GM12892 (cell line): ENCODE data around the gene BCAR1.

ENCODE experiments used
- POLR2A ChIP-seq: IDR thresholded peaks from 2 replicates; pipeline ENCODE4 v1.6.1; 2011; ENCODE audit warnings: low read depth, low read length, control low read depth
- POLR2AphosphoS5 ChIP-seq: IDR thresholded peaks from 2 replicates; pipeline ENCODE4 v1.6.1; 2011; ENCODE audit warnings: low read depth, low read length, control low read depth
- TAF1 ChIP-seq: IDR thresholded peaks from 2 replicates; pipeline ENCODE4 v1.6.1; 2011; ENCODE audit warnings: low read depth, mild to moderate bottlenecking, control low read depth, low read length, borderline replicate concordance

DNA sequence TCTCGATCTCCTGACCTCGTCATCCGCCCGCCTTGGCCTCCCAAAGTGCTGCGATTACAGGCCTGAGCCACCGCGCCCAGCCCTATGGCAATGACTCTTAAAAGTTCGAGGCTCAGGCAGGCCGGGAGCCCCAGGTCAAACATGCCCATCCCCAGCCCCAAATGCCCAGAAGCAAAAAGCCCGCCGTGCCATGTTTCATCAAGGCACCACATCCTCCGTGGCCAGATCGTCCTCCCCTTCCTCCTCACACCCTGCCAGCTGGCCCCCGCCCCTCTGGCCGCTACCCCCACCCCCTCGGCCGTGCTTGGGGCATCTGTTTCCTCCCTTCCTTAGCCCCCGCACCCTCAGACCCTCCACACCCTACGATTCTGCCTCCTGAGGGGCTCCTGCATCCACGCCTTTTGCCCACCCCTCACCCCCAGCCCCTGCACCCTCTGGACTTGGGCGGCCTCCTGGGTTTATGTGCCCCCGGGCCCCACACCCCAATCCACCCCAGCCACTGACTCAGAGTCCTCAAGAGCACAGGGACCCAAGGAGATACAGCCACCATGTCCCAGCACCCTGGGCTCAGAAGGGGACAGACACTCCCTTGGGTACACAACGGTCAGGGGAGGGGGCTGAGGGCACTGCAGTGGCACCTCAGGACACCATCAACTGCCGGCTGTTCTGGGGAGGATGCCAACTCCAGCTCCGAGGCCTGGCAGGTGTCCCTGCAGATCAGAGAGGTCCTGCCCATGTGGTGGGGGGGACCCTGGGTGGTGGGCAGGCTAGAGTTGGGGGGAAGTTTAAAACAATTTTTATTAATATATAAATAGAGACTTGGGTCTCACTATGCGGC is 25.5 kb downstream of the BCAR1 start:
- TF ChIP-seq TAF1 (no peak), POLR2A (no peak), POLR2AphosphoS5 (no peak)
